ENCODE measurements around the gene ACADS.

Gene ACADS

GRCh38 chr12:120697344-120697743 lies 28.3 kb upstream of the ACADS start:
- in situ Hi-C loops (cut with HindIII; ENCODE audit: low pct_ligation_motif_present, low sequenced_read_pairs), result no loop called here
- H3K4me3 ChIP-seq (ENCODE audit: low read depth, low read length), result no peak overlapping the region
- no peak for DNase-seq
- no peaks in the 10 kb centered on the region for H3K27me3 ChIP-seq (replicated peaks)
- H3K36me3 ChIP-seq (replicated peaks), result peaks cover 66% of the 10 kb centered on the region
- no peak overlapping the region for H3K27ac ChIP-seq
- no peak for TF ChIP-seq CTCF (IDR thresholded peaks at IDR 0.05; ENCODE audit: low read depth, low read length, missing control alignments)

GRCh38 chr12:120698665-120699064 lies 27.0 kb upstream of the ACADS start:
- no peak for DNase-seq
- no peak for TF ChIP-seq CTCF (IDR thresholded peaks at IDR 0.05; ENCODE audit: low read depth, low read length, missing control alignments)
- Histone ChIP-seq H3K27me3 (replicated peaks) (no peaks in the 10 kb centered on the region), H3K4me3 (ENCODE audit: low read depth, low read length) (no peak overlapping the region), H3K36me3 (replicated peaks) (peaks cover 66% of the 10 kb centered on the region), H3K27ac (no peak overlapping the region)
- in situ Hi-C loops (cut with HindIII; ENCODE audit: low pct_ligation_motif_present, low sequenced_read_pairs), result no loop called here

- no peak for DNase-seq
- peaks cover 59% of the 10 kb centered on the region for H3K36me3 ChIP-seq (replicated peaks)
- TF ChIP-seq CTCF (IDR thresholded peaks at IDR 0.05; ENCODE audit: low read depth, low read length, missing control alignments), result no peak
- in situ Hi-C loops (cut with HindIII; ENCODE audit: low pct_ligation_motif_present, low sequenced_read_pairs), result no loop called here
- H3K27me3 ChIP-seq (replicated peaks), result no peaks in the 10 kb centered on the region
- no peak overlapping the region for H3K4me3 ChIP-seq (ENCODE audit: low read depth, low read length)
- H3K27ac ChIP-seq, result no peak overlapping the region
Measured at GRCh38 chr12:120699553-120699952, 26.1 kb upstream of the ACADS start.

GRCh38 chr12:120700886-120701285 lies 24.7 kb upstream of the ACADS start:
- no peak overlapping the region for H3K4me3 ChIP-seq (ENCODE audit: low read depth, low read length)
- DNase-seq, result no peak
- peaks cover 45% of the 10 kb centered on the region for H3K36me3 ChIP-seq (replicated peaks)
- in situ Hi-C loops (cut with HindIII; ENCODE audit: low pct_ligation_motif_present, low sequenced_read_pairs), result no loop called here
- H3K27ac ChIP-seq, result no peak overlapping the region
- H3K27me3 ChIP-seq (replicated peaks), result no peaks in the 10 kb centered on the region
- TF ChIP-seq CTCF (IDR thresholded peaks at IDR 0.05; ENCODE audit: low read depth, low read length, missing control alignments), result no peak

GRCh38 chr12:120702637-120703036 lies 23.0 kb upstream of the ACADS start:
- TF ChIP-seq CTCF (IDR thresholded peaks at IDR 0.05; ENCODE audit: low read depth, low read length, missing control alignments), result no peak
- no peaks in the 10 kb centered on the region for H3K27me3 ChIP-seq (replicated peaks)
- H3K4me3 ChIP-seq (ENCODE audit: low read depth, low read length), result no peak overlapping the region
- H3K36me3 ChIP-seq (replicated peaks), result peaks cover 29% of the 10 kb centered on the region
- DNase-seq, result no peak
- in situ Hi-C loops (cut with HindIII; ENCODE audit: low pct_ligation_motif_present, low sequenced_read_pairs), result no loop called here
- no peak overlapping the region for H3K27ac ChIP-seq

- TF ChIP-seq CTCF (IDR thresholded peaks at IDR 0.05; ENCODE audit: low read depth, low read length, missing control alignments), result no peak
- Histone ChIP-seq H3K36me3 (replicated peaks) (peaks cover 22% of the 10 kb centered on the region), H3K27me3 (replicated peaks) (no peaks in the 10 kb centered on the region), H3K4me3 (ENCODE audit: low read depth, low read length) (no peak overlapping the region), H3K27ac (no peak overlapping the region)
- DNase-seq, result no peak
- in situ Hi-C loops (cut with HindIII; ENCODE audit: low pct_ligation_motif_present, low sequenced_read_pairs), result no loop called here
Measured at GRCh38 chr12:120703311-120703942, 22.2 kb upstream of the ACADS start.

Measured in brain microvascular endothelial cell (primary cell).